ENCODE results near the gene RBP4. TPM values are rescaled to one million over a fixed set of nuclear protein-coding genes. Genes with fewer than 3 reads are reported as not detected.

The RBP4 gene
- polyA plus RNA-seq, 1 of the 3 experiments (the other 2 are of a cell fraction) = not detected

DNA sequence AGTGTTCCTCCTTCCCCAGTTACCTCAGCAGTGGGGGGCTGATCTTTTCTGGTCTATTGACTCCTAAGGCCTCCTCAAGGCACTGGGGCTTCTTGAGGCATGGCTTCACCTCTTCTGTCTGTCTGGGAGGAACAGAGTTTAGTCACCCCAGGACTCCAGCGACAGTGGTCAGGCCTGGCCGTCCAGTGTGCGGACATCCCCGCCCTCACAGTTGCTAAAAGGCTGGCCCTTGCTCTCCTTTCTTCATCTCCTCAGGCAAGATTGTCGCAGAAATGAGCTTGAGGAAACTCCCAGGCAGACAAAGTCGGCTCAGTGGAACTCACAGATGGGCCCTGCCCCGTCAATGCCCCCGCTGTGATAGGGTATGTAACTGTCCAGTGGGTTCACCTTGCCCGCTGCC is 41.5 kb downstream of the RBP4 start:
- Histone ChIP-seq H3K9me2 (no peaks in the 10 kb centered on the region), H3K27ac (ENCODE audit: low read depth in 2 of 2, low read length in 1 of 2) (no peak overlapping the region), H3K4me2 (no peak overlapping the region), H3K27me3 (ENCODE audit: insufficient read depth) (no peaks in the 10 kb centered on the region), H4K20me1 (ENCODE audit: insufficient read depth) (no peaks in the 10 kb centered on the region), H3K79me2 (ENCODE audit: insufficient read depth) (no peaks in the 10 kb centered on the region), H3K4me3 (ENCODE audit: low read depth in 2 of 2, low read length in 1 of 2) (no peak overlapping the region), H3F3A (replicated peaks; ENCODE audit: insufficient read depth) (no peaks in the 10 kb centered on the region), H2AFZ (ENCODE audit: low read depth) (no peak overlapping the region), H3K9me3 (no peaks in the 10 kb centered on the region), H3K4me1 (ENCODE audit: control insufficient read depth in 1 of 2, insufficient read depth in 2 of 2, low read depth in 1 of 2, low read length in 1 of 2) (no peaks in the 10 kb centered on the region), H3K9ac (no peak overlapping the region), H3K36me3 (replicated peaks in 1 of 2; ENCODE audit: control insufficient read depth in 1 of 2, insufficient read depth in 2 of 2, low read length in 1 of 2) (no peaks in the 10 kb centered on the region)
- 70% methylated on average over 9 of the region's 9 CpGs for WGBS (ENCODE audit: low lambda C conversion rate)
- TF ChIP-seq, protein P1, sequence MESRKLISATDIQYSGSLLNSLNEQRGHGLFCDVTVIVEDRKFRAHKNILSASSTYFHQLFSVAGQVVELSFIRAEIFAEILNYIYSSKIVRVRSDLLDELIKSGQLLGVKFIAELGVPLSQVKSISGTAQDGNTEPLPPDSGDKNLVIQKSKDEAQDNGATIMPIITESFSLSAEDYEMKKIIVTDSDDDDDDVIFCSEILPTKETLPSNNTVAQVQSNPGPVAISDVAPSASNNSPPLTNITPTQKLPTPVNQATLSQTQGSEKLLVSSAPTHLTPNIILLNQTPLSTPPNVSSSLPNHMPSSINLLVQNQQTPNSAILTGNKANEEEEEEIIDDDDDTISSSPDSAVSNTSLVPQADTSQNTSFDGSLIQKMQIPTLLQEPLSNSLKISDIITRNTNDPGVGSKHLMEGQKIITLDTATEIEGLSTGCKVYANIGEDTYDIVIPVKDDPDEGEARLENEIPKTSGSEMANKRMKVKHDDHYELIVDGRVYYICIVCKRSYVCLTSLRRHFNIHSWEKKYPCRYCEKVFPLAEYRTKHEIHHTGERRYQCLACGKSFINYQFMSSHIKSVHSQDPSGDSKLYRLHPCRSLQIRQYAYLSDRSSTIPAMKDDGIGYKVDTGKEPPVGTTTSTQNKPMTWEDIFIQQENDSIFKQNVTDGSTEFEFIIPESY (IDR thresholded peaks at IDR 0.05; ENCODE audit: borderline replicate concordance, low read depth) = no peak
- no peak for DNase-seq
- ChIA-PET POLR2A (no interaction called here), CTCF (interaction anchor here (1.8 kb wide), 1 partner anchor 256 kb away, joined by 5 read pairs; no protein-coding TSS in a partner anchor)

DNA sequence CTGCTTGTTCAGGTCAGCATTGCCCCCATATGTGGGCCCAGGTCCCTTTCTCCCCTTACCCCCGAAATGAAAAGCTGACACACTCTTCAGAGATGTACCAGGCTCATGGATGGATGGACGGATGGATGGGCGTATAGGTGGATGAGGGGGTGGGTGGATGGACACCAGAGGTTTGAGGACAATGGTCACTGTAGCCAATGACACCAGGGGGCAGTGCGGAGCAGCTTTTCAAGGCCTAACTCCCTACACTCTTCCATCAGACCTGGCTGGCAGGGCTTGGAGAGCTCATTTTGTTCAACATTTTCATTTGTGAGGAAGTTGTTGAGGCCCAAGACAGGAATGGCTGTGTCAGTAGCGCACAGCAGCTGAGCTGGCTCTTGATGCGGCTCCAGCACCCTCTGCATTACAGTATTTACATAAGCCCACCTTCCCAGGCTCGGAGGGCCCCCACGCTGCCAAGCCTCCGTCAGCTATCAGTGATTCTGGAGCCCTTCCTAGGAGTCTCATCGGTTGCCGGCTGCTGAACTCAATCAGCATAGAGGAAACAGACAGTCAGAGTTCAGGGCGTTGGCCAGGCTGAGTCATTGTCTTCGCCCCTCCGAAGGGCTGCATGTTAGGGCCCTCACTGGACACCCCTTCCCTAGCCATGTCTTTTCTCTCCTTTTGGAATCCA is 46.1 kb downstream of the RBP4 start:
- Histone ChIP-seq H3K4me3 (ENCODE audit: low read depth in 2 of 2, low read length in 1 of 2) (no peak overlapping the region), H3K9ac (no peak overlapping the region), H3K4me1 (ENCODE audit: control insufficient read depth in 1 of 2, insufficient read depth in 2 of 2, low read depth in 1 of 2, low read length in 1 of 2) (no peaks in the 10 kb centered on the region), H4K20me1 (ENCODE audit: insufficient read depth) (no peaks in the 10 kb centered on the region), H3K27ac (ENCODE audit: low read depth in 2 of 2, low read length in 1 of 2) (no peak overlapping the region), H3F3A (replicated peaks; ENCODE audit: insufficient read depth) (peaks cover 4% of the 10 kb centered on the region), H3K79me2 (ENCODE audit: insufficient read depth) (no peaks in the 10 kb centered on the region), H3K27me3 (ENCODE audit: insufficient read depth) (no peaks in the 10 kb centered on the region), H3K9me2 (no peaks in the 10 kb centered on the region), H2AFZ (ENCODE audit: low read depth) (no peak overlapping the region), H3K36me3 (replicated peaks in 1 of 2; ENCODE audit: control insufficient read depth in 1 of 2, insufficient read depth in 2 of 2, low read length in 1 of 2) (no peaks in the 10 kb centered on the region), H3K9me3 (no peaks in the 10 kb centered on the region), H3K4me2 (no peak overlapping the region)
- DNase-seq = peak; percentile 79
- POLR2A ChIA-PET = no interaction called here
- CTCF ChIA-PET = interaction anchor here (0.6 to 4.2 kb wide), 46 partner anchors 8 to 987 kb away, joined by 3 to 38 read pairs (median 4); partner anchors contain the start of genes FRA10AC1, LGI1 and MYOF
- WGBS (ENCODE audit: low lambda C conversion rate) = 66% methylated on average over 14 of the region's 14 CpGs
- TF ChIP-seq, protein P2, sequence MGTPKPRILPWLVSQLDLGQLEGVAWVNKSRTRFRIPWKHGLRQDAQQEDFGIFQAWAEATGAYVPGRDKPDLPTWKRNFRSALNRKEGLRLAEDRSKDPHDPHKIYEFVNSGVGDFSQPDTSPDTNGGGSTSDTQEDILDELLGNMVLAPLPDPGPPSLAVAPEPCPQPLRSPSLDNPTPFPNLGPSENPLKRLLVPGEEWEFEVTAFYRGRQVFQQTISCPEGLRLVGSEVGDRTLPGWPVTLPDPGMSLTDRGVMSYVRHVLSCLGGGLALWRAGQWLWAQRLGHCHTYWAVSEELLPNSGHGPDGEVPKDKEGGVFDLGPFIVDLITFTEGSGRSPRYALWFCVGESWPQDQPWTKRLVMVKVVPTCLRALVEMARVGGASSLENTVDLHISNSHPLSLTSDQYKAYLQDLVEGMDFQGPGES (IDR thresholded peaks at IDR 0.05; ENCODE audit: low read depth, low read length) = no peak
- TF ChIP-seq, protein P3, sequence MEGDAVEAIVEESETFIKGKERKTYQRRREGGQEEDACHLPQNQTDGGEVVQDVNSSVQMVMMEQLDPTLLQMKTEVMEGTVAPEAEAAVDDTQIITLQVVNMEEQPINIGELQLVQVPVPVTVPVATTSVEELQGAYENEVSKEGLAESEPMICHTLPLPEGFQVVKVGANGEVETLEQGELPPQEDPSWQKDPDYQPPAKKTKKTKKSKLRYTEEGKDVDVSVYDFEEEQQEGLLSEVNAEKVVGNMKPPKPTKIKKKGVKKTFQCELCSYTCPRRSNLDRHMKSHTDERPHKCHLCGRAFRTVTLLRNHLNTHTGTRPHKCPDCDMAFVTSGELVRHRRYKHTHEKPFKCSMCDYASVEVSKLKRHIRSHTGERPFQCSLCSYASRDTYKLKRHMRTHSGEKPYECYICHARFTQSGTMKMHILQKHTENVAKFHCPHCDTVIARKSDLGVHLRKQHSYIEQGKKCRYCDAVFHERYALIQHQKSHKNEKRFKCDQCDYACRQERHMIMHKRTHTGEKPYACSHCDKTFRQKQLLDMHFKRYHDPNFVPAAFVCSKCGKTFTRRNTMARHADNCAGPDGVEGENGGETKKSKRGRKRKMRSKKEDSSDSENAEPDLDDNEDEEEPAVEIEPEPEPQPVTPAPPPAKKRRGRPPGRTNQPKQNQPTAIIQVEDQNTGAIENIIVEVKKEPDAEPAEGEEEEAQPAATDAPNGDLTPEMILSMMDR (IDR thresholded peaks at IDR 0.05) = peak; percentile 67
- TF ChIP-seq SIN3A (IDR thresholded peaks at IDR 0.05; ENCODE audit: borderline replicate concordance, low read depth, low read length) (no peak), RAD21 (IDR thresholded peaks at IDR 0.05; ENCODE audit: low read length) (peak; percentile 72), SMC3 (IDR thresholded peaks at IDR 0.05; ENCODE audit: low read depth, low read length) (peak; percentile 82)
